ENCODE data around the gene RGS9. TPM values are rescaled to one million over a fixed set of nuclear protein-coding genes. Genes with fewer than 3 reads are reported as not detected.

RGS9 gene
- total and polyA plus RNA-seq, 10 of the 15 experiments (the other 5 are each of a cell fraction or from before 2014, with no cell fraction given): 1.1 to 10.6 (median 5.6) TPM

- no peaks in the 10 kb centered on the region for H3K27me3 ChIP-seq (replicated peaks in 1 of 2; ENCODE audit: control insufficient read depth in 2 of 2, insufficient read depth in 2 of 2, low read length in 1 of 2)
- peak; percentile 99 for TF ChIP-seq NFXL1 (IDR thresholded peaks at IDR 0.05; ENCODE audit: borderline replicate concordance)
- TF ChIP-seq NFIC (IDR thresholded peaks at IDR 0.05; ENCODE audit: low read depth, low read length): no peak
- no peak for TF ChIP-seq SIX5 (IDR thresholded peaks at IDR 0.05; ENCODE audit: low read depth, low read length, severe bottlenecking)
- TF ChIP-seq BCL3 (IDR thresholded peaks at IDR 0.05; ENCODE audit: borderline replicate concordance, insufficient read depth, low read depth, low read length, poor library complexity, severe bottlenecking): no peak
- TF ChIP-seq STAT3 (IDR thresholded peaks at IDR 0.05; ENCODE audit: low read depth, low read length): no peak
- TF ChIP-seq CUX1 (IDR thresholded peaks at IDR 0.05; ENCODE audit: insufficient replicate concordance, low read depth, low read length): no peak
- no peak for TF ChIP-seq ETV6 (conservative IDR thresholded peaks at IDR 0.05 in 1 of 2, IDR thresholded peaks at IDR 0.05 in 1 of 2; ENCODE audit: borderline replicate concordance in 1 of 2, low read depth in 1 of 2)
- peak; percentile 76 for TF ChIP-seq RAD21 (IDR thresholded peaks at IDR 0.05; ENCODE audit: insufficient read depth, low read depth, low read length)
- no peak; the same call in 1 of the 2 replicates for TF ChIP-seq PAX5 (IDR thresholded peaks at IDR 0.05; ENCODE audit: borderline replicate concordance, low read depth, low read length)
- no peak for TF ChIP-seq CHD4 (IDR thresholded peaks at IDR 0.05)
- peak; percentile 87 for TF ChIP-seq SPI1 (IDR thresholded peaks at IDR 0.05; ENCODE audit: borderline replicate concordance, insufficient read depth, low read depth, low read length)
- TF ChIP-seq HDAC6 (IDR thresholded peaks at IDR 0.05; ENCODE audit: unreplicated experiment): no peak
- peak; percentile 42 for TF ChIP-seq SP1 (IDR thresholded peaks at IDR 0.05; ENCODE audit: low read depth, low read length)
Measured at GRCh38 chr17:65100316-65101140, 36.6 kb upstream of the RGS9 start.

More at GRCh38 chr17:65100316-65101140, 36.6 kb upstream of the RGS9 start:
- peak overlapping the region; percentile 73 for H3K9ac ChIP-seq (ENCODE audit: control insufficient read depth, insufficient read depth, low read length)
- H2AFZ ChIP-seq (ENCODE audit: control insufficient read depth, low read depth, low read length): peak overlapping the region; percentile 85
- H3K9me3 ChIP-seq (replicated peaks; ENCODE audit: control insufficient read depth, insufficient read depth, low read length): no peaks in the 10 kb centered on the region
- peaks cover 12% of the 10 kb centered on the region for H3K4me1 ChIP-seq (ENCODE audit: control insufficient read depth, insufficient read depth, low read length)
- in situ Hi-C loops (cut with MboI) (loop anchor here (5.0 kb wide), 1 partner anchor 138 kb away; no protein-coding TSS in a partner anchor), intact Hi-C loops (cut with micrococcal nuclease; ENCODE audit: unreplicated experiment) (loop anchor here (1.0 to 2.0 kb wide), 5 partner anchors 44 to 126 kb away; partner anchors contain the start of gene GNA13)
- under 1% methylated on average over 24 of the region's 50 CpGs for WGBS (ENCODE audit: insufficient coverage, insufficient replicate concordance, low lambda C conversion rate, missing lambda C conversion rate)
- no TSS peak for BruUV-seq (replicated peaks)
- ChIA-PET POLR2A (interaction anchor here (0.7 to 1.0 kb wide), 5 partner anchors 37 to 177 kb away, joined by 3 to 6 read pairs (median 3); no protein-coding TSS in a partner anchor), SMC1A (ENCODE audit: uncharacterized antibody, unreplicated experiment) (interaction anchor here (0.8 to 6.4 kb wide), 26 partner anchors 11 to 364 kb away, joined by 3 to 60 read pairs (median 5); partner anchors contain the start of gene GNA13), CTCF (interaction anchor here (0.6 to 4.0 kb wide), 37 partner anchors 9 to 173 kb away, joined by 3 to 33 read pairs (median 5); partner anchors contain the start of genes GNA13 and RGS9), RAD21 (ENCODE audit: unreplicated experiment) (interaction anchor here (0.7 to 4.0 kb wide), 22 partner anchors 36 to 324 kb away, joined by 3 to 21 read pairs (median 4); partner anchors contain the start of genes GNA13, LRRC37A3 and RGS9)
- DNase-seq (ENCODE audit: low read depth, low spot score): peak; percentile 77
- no peaks in the 10 kb centered on the region for H3K79me2 ChIP-seq (ENCODE audit: control insufficient read depth, insufficient read depth, low read length)
- H3K36me3 ChIP-seq (ENCODE audit: control insufficient read depth in 2 of 2, insufficient read depth in 2 of 2, low read length in 1 of 2): no peaks in the 10 kb centered on the region
- peak; percentile 93 for ATAC-seq
- H3K27ac ChIP-seq (ENCODE audit: control insufficient read depth, insufficient read depth): peak overlapping the region; percentile 87
- H3K4me2 ChIP-seq (ENCODE audit: control insufficient read depth, insufficient read depth): peak overlapping the region; percentile 90
- no peaks in the 10 kb centered on the region for H4K20me1 ChIP-seq (ENCODE audit: control insufficient read depth, insufficient read depth)
- H3K4me3 ChIP-seq: peak overlapping the region; percentile 78
- FAIRE-seq: no peak

Data from GM12878 (cell line).